ENCODE data around the gene RAD51C.
"Not testable (repeated sequence)": the region's sequence is repeated elsewhere in the genome, so short reads cannot be mapped to it uniquely, and the experiment has no call there.

Gene RAD51C

DNA sequence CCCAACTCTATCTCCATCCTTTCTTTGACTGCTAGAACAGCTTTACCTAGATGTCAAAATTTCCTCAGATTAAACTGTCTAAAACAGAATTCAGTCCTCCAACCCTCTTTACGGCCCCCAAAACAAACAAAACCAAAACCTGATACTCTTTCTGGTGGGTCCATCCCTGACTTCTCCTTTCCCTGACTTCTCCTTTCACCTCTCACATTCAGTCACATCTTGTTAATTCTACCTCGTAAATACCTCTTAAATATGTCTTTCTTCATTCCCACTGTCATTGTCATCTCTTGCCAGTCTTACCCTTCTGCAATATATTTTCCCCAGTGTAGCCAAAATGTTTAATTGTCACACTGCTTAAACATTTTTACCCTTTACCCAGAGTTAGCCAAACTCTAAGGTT is 67.8 kb downstream of the RAD51C start:
- H3K9me3 ChIP-seq (ENCODE audit: severe bottlenecking), result no peaks in the 10 kb centered on the region
- H3K4me3 ChIP-seq (ENCODE audit: low read depth, low read length), result no peak overlapping the region
- DNase-seq, result no peak
- H3K27me3 ChIP-seq (ENCODE audit: insufficient read depth, low read depth, severe bottlenecking), result no peaks in the 10 kb centered on the region
- TF ChIP-seq, protein P1, sequence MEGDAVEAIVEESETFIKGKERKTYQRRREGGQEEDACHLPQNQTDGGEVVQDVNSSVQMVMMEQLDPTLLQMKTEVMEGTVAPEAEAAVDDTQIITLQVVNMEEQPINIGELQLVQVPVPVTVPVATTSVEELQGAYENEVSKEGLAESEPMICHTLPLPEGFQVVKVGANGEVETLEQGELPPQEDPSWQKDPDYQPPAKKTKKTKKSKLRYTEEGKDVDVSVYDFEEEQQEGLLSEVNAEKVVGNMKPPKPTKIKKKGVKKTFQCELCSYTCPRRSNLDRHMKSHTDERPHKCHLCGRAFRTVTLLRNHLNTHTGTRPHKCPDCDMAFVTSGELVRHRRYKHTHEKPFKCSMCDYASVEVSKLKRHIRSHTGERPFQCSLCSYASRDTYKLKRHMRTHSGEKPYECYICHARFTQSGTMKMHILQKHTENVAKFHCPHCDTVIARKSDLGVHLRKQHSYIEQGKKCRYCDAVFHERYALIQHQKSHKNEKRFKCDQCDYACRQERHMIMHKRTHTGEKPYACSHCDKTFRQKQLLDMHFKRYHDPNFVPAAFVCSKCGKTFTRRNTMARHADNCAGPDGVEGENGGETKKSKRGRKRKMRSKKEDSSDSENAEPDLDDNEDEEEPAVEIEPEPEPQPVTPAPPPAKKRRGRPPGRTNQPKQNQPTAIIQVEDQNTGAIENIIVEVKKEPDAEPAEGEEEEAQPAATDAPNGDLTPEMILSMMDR (IDR thresholded peaks at IDR 0.05; ENCODE audit: low read depth, low read length), result no peak
- H3K27ac ChIP-seq, result no peak overlapping the region
- H3K36me3 ChIP-seq, result peaks cover 27% of the 10 kb centered on the region

GRCh38 chr17:58763263-58763662 is 70.9 kb downstream of the RAD51C start:
- H3K36me3 ChIP-seq, result peaks cover 27% of the 10 kb centered on the region
- H3K9me3 ChIP-seq (ENCODE audit: severe bottlenecking), result no peaks in the 10 kb centered on the region

GRCh38 chr17:58764373-58764772 is 72.0 kb downstream of the RAD51C start:
- no peaks in the 10 kb centered on the region for H3K9me3 ChIP-seq (ENCODE audit: severe bottlenecking)
- H3K36me3 ChIP-seq, result peaks cover 23% of the 10 kb centered on the region
- H3K4me3 ChIP-seq (ENCODE audit: low read depth, low read length), result no peak overlapping the region
- TF ChIP-seq, protein P1 (IDR thresholded peaks at IDR 0.05; ENCODE audit: low read depth, low read length), result no peak
- no peaks in the 10 kb centered on the region for H3K27me3 ChIP-seq (ENCODE audit: insufficient read depth, low read depth, severe bottlenecking)
- H3K27ac ChIP-seq, result no peak overlapping the region
- no peak for DNase-seq

More at GRCh38 chr17:58763263-58763662, 70.9 kb downstream of the RAD51C start:
- DNase-seq, result no peak
- Histone ChIP-seq H3K4me3 (ENCODE audit: low read depth, low read length) (no peak overlapping the region), H3K27ac (no peak overlapping the region), H3K27me3 (ENCODE audit: insufficient read depth, low read depth, severe bottlenecking) (no peaks in the 10 kb centered on the region)
- TF ChIP-seq, protein P1 (IDR thresholded peaks at IDR 0.05; ENCODE audit: low read depth, low read length), result no peak

- not testable (repeated sequence) for H3K27me3 ChIP-seq (ENCODE audit: insufficient read depth, low read depth, severe bottlenecking); DNase-seq; H3K4me3 ChIP-seq (ENCODE audit: low read depth, low read length); H3K9me3 ChIP-seq (ENCODE audit: severe bottlenecking); H3K36me3 ChIP-seq; H3K27ac ChIP-seq
These were observed 86.1 kb downstream of the RAD51C start for GRCh38 chr17:58778482-58778881.

GRCh38 chr17:58779446-58779845 is 87.0 kb downstream of the RAD51C start:
- TF ChIP-seq, protein P1 (IDR thresholded peaks at IDR 0.05; ENCODE audit: low read depth, low read length), result no peak
- H3K27me3 ChIP-seq (ENCODE audit: insufficient read depth, low read depth, severe bottlenecking), result no peaks in the 10 kb centered on the region
- no peak for DNase-seq
- no peak overlapping the region for H3K4me3 ChIP-seq (ENCODE audit: low read depth, low read length)
- peaks cover 3% of the 10 kb centered on the region; the same call in 1 of the 2 replicates for H3K36me3 ChIP-seq
- no peak overlapping the region for H3K27ac ChIP-seq
- no peaks in the 10 kb centered on the region for H3K9me3 ChIP-seq (ENCODE audit: severe bottlenecking)

DNA sequence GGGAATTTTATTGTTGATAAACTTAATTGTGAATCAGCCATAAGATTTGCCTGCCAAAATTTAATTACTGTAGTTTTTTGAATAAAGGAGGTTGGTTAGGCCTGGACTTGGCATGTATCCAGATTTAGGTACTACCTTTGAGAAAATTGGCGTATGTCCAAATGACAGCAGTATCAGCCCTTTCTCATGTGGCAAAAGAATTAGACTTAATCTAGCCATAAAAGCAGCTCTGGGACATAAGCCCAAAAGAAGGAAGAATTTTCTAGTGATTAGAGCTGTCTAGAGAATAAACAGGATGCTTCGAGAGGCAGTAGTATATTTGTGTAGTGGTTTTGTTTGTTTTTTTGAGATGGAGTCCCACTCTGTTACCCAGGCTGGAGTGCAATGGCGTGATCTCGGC is 91.0 kb downstream of the RAD51C start:
- Histone ChIP-seq H3K9me3 (ENCODE audit: severe bottlenecking) (no peaks in the 10 kb centered on the region), H3K27ac (no peak overlapping the region), H3K4me3 (ENCODE audit: low read depth, low read length) (no peak overlapping the region), H3K36me3 (peaks cover 3% of the 10 kb centered on the region; the same call in 1 of the 2 replicates), H3K27me3 (ENCODE audit: insufficient read depth, low read depth, severe bottlenecking) (no peaks in the 10 kb centered on the region)
- TF ChIP-seq, protein P1 (IDR thresholded peaks at IDR 0.05; ENCODE audit: low read depth, low read length), result no peak
- no peak for DNase-seq

Measured in WERI-Rb-1 (cell line).